ENCODE data around the gene IPCEF1. TPM values are rescaled to one million over a fixed set of nuclear protein-coding genes. Genes with fewer than 3 reads are reported as not detected.

Gene IPCEF1
- total RNA-seq, 1 experiment from 2014 or later, result 1.9 TPM

DNA sequence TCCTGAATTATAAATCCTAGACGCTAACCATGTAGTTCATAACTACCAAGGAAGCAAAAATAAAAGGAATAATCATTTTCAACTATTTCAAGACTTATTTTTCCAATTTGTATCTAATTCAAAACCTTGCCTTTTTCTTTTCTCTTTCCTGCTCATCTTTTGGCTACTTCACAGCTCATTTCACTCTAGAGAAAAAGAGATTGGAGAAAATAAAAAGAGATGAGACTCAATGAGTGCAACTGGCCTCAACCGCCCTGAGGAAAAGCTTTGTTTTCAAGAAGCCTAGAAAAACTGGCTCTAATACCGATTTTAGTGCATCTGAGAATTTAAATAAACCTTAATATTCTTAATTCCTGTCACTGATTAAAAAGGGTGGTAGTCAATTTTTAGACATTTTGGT, 36.4 kb downstream of the IPCEF1 start:
- peaks cover 10% of the 10 kb centered on the region for H3K4me1 Mint-ChIP-seq (ENCODE audit: low read depth, unreplicated experiment)
- TF ChIP-seq, protein P1, sequence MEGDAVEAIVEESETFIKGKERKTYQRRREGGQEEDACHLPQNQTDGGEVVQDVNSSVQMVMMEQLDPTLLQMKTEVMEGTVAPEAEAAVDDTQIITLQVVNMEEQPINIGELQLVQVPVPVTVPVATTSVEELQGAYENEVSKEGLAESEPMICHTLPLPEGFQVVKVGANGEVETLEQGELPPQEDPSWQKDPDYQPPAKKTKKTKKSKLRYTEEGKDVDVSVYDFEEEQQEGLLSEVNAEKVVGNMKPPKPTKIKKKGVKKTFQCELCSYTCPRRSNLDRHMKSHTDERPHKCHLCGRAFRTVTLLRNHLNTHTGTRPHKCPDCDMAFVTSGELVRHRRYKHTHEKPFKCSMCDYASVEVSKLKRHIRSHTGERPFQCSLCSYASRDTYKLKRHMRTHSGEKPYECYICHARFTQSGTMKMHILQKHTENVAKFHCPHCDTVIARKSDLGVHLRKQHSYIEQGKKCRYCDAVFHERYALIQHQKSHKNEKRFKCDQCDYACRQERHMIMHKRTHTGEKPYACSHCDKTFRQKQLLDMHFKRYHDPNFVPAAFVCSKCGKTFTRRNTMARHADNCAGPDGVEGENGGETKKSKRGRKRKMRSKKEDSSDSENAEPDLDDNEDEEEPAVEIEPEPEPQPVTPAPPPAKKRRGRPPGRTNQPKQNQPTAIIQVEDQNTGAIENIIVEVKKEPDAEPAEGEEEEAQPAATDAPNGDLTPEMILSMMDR (IDR thresholded peaks at IDR 0.05; ENCODE audit: insufficient read depth in 1 of 2, low read depth in 1 of 2, low read length in 1 of 2, severe bottlenecking in 1 of 2, unreplicated experiment in 1 of 2), result no peak
- Histone ChIP-seq H3K4me1 (0 out of 2 replicates have a peak, but pooled peaks cover 5% of the 10 kb centered on the region), H3K4me3 (ENCODE audit: low read depth, low read length) (no peak overlapping the region), H3K27me3 (replicated peaks; ENCODE audit: control insufficient read depth, insufficient read depth, low read length) (no peaks in the 10 kb centered on the region), H3K36me3 (ENCODE audit: control insufficient read depth, insufficient read depth, low read length) (no peaks in the 10 kb centered on the region), H3K9me3 (no peaks in the 10 kb centered on the region)
- ChIA-PET CTCF (no interaction called here), POLR2A (no interaction called here)
- DNase-seq, result no peak
- H3K27ac Mint-ChIP-seq (ENCODE audit: unreplicated experiment), result no peak overlapping the region
- no peaks in the 10 kb centered on the region for H3K36me3 Mint-ChIP-seq (ENCODE audit: insufficient read depth, unreplicated experiment)
- H3K27me3 Mint-ChIP-seq (ENCODE audit: insufficient read depth, unreplicated experiment), result no peaks in the 10 kb centered on the region
- no TSS peak for BruUV-seq (replicated peaks)
- no peak overlapping the region for H3K4me3 Mint-ChIP-seq (ENCODE audit: unreplicated experiment)
- intact Hi-C loops (cut with micrococcal nuclease; ENCODE audit: unreplicated experiment), result no loop called here
- H3K9me3 Mint-ChIP-seq (ENCODE audit: unreplicated experiment), result no peaks in the 10 kb centered on the region

DNA sequence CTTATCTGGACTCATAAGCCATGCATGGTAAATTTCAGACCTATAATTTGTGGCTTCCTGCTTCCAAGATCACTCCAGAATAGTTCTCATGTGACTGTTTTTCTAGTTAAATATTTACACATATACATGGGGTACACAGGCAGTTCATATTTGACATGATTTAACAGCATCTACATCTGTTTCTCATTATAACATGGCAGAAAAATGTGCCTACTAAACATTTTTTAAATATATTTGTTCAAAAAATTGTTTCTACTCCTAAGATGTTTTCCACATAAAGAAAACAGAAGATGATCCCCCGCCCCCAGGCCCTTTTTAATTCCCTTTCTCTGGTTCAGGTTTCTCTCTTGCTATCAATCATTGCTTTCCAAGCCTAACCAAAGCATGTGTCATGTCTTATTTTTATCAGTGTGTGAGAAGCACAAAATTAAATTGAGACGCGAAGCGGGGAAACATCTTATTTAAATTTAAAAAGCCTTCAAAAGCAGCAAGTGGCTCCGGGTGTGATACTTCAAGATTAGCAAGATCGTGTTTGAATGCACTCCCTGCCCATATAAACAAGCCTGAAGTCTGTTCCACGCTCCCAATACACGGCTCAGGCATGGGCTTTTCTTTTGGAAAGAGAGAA, 37.3 kb downstream of the IPCEF1 start:
- no peaks in the 10 kb centered on the region for H3K27me3 Mint-ChIP-seq (ENCODE audit: insufficient read depth, unreplicated experiment)
- H3K36me3 Mint-ChIP-seq (ENCODE audit: insufficient read depth, unreplicated experiment), result no peaks in the 10 kb centered on the region
- H3K4me3 ChIP-seq (ENCODE audit: low read depth, low read length), result no peak overlapping the region
- H3K27ac Mint-ChIP-seq (ENCODE audit: unreplicated experiment), result no peak overlapping the region
- no peaks in the 10 kb centered on the region for H3K27me3 ChIP-seq (replicated peaks; ENCODE audit: control insufficient read depth, insufficient read depth, low read length)
- peaks cover 10% of the 10 kb centered on the region for H3K4me1 Mint-ChIP-seq (ENCODE audit: low read depth, unreplicated experiment)
- POLR2A ChIA-PET, result interaction anchor here (0.6 kb wide), 1 partner anchor 27 kb away, joined by 5 read pairs; no protein-coding TSS in a partner anchor
- H3K9me3 ChIP-seq, result no peaks in the 10 kb centered on the region
- no TSS peak for BruUV-seq (replicated peaks)
- CTCF ChIA-PET, result no interaction called here
- TF ChIP-seq, protein P1 (IDR thresholded peaks at IDR 0.05; ENCODE audit: insufficient read depth in 1 of 2, low read depth in 1 of 2, low read length in 1 of 2, severe bottlenecking in 1 of 2, unreplicated experiment in 1 of 2), result no peak
- H3K36me3 ChIP-seq (ENCODE audit: control insufficient read depth, insufficient read depth, low read length), result no peaks in the 10 kb centered on the region
- DNase-seq, result no peak
- H3K4me3 Mint-ChIP-seq (ENCODE audit: unreplicated experiment), result no peak overlapping the region
- intact Hi-C loops (cut with micrococcal nuclease; ENCODE audit: unreplicated experiment), result no loop called here
- H3K4me1 ChIP-seq, result 0 out of 2 replicates have a peak, but pooled peaks cover 5% of the 10 kb centered on the region
- H3K9me3 Mint-ChIP-seq (ENCODE audit: unreplicated experiment), result no peaks in the 10 kb centered on the region

DNA sequence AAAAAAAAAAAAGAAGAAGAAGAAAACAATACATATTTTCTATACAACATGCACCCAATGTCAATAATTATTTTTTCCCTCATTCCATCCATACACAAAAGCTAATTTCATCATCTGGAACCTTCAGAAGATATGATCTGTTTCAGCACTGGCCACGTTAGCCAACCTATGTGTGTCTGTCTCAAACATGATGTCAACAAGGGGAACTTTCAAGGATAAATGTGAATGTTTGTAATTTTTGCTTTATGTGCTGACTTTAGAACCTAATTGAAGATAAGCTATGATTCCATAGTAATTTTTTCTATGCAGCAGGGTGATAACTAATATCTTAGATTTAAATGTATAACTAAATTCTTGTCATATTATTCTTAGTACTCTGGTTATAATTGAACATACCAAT, 37.9 kb downstream of the IPCEF1 start:
- ChIA-PET CTCF (no interaction called here), POLR2A (interaction anchor here (0.6 kb wide), 1 partner anchor 26 kb away, joined by 5 read pairs; no protein-coding TSS in a partner anchor)
- no TSS peak for BruUV-seq (replicated peaks)
- H3K4me3 Mint-ChIP-seq (ENCODE audit: unreplicated experiment), result no peak overlapping the region
- peaks cover 10% of the 10 kb centered on the region for H3K4me1 Mint-ChIP-seq (ENCODE audit: low read depth, unreplicated experiment)
- Histone ChIP-seq H3K36me3 (ENCODE audit: control insufficient read depth, insufficient read depth, low read length) (no peaks in the 10 kb centered on the region), H3K27me3 (replicated peaks; ENCODE audit: control insufficient read depth, insufficient read depth, low read length) (no peaks in the 10 kb centered on the region), H3K4me3 (ENCODE audit: low read depth, low read length) (no peak overlapping the region), H3K9me3 (no peaks in the 10 kb centered on the region), H3K4me1 (0 out of 2 replicates have a peak, but pooled peaks cover 5% of the 10 kb centered on the region)
- TF ChIP-seq, protein P1 (IDR thresholded peaks at IDR 0.05; ENCODE audit: insufficient read depth in 1 of 2, low read depth in 1 of 2, low read length in 1 of 2, severe bottlenecking in 1 of 2, unreplicated experiment in 1 of 2), result no peak
- H3K27ac Mint-ChIP-seq (ENCODE audit: unreplicated experiment), result no peak overlapping the region
- no peaks in the 10 kb centered on the region for H3K9me3 Mint-ChIP-seq (ENCODE audit: unreplicated experiment)
- H3K27me3 Mint-ChIP-seq (ENCODE audit: insufficient read depth, unreplicated experiment), result no peaks in the 10 kb centered on the region
- intact Hi-C loops (cut with micrococcal nuclease; ENCODE audit: unreplicated experiment), result no loop called here
- H3K36me3 Mint-ChIP-seq (ENCODE audit: insufficient read depth, unreplicated experiment), result no peaks in the 10 kb centered on the region
- no peak for DNase-seq
